ENCODE measurements around the gene PTPRK.
A peak's percentile ranks its signal among the peaks of the same experiment; 100 is the strongest.
"Not testable (repeated sequence)": the region's sequence is repeated elsewhere in the genome, so short reads cannot be mapped to it uniquely, and the experiment has no call there.

Gene PTPRK

GRCh38 chr6:128438393-128438792 is 82.0 kb downstream of the PTPRK start:
- DNase-seq (ENCODE audit: low spot score), result no peak

GRCh38 chr6:128437685-128438084 is 82.7 kb downstream of the PTPRK start:
- DNase-seq (ENCODE audit: low spot score), result no peak

GRCh38 chr6:128434752-128435151 is 85.6 kb downstream of the PTPRK start:
- DNase-seq (ENCODE audit: low spot score), result not testable (repeated sequence)

GRCh38 chr6:128432394-128432793 is 88.0 kb downstream of the PTPRK start:
- peak; percentile 54 for DNase-seq (ENCODE audit: low spot score)

- DNase-seq (ENCODE audit: low spot score), result no peak
Measured at GRCh38 chr6:128427139-128427538, 93.3 kb downstream of the PTPRK start.

- no peak for DNase-seq (ENCODE audit: low spot score)
Measured at GRCh38 chr6:128425856-128426255, 94.5 kb downstream of the PTPRK start.

- DNase-seq (ENCODE audit: low spot score), result no peak
Measured at GRCh38 chr6:128422871-128423270, 97.5 kb downstream of the PTPRK start.

GRCh38 chr6:128422200-128422599 is 98.2 kb downstream of the PTPRK start:
- DNase-seq (ENCODE audit: low spot score), result no peak

GRCh38 chr6:128421788-128422187 is 98.6 kb downstream of the PTPRK start:
- no peak for DNase-seq (ENCODE audit: low spot score)

GRCh38 chr6:128417698-128418097 is 102.7 kb downstream of the PTPRK start:
- no peak for DNase-seq (ENCODE audit: low spot score)

GRCh38 chr6:128415387-128415786 is 105.0 kb downstream of the PTPRK start:
- DNase-seq (ENCODE audit: low spot score), result no peak

- DNase-seq (ENCODE audit: low spot score), result no peak
Measured at GRCh38 chr6:128414943-128415342, 105.5 kb downstream of the PTPRK start.

- no peak for DNase-seq (ENCODE audit: low spot score)
Measured at GRCh38 chr6:128413291-128413690, 107.1 kb downstream of the PTPRK start.

- DNase-seq (ENCODE audit: low spot score), result no peak
Measured at GRCh38 chr6:128412680-128413079, 107.7 kb downstream of the PTPRK start.

GRCh38 chr6:128410584-128410983 is 109.8 kb downstream of the PTPRK start:
- no peak for DNase-seq (ENCODE audit: low spot score)

GRCh38 chr6:128409003-128409402 is 111.4 kb downstream of the PTPRK start:
- DNase-seq (ENCODE audit: low spot score), result no peak

- DNase-seq (ENCODE audit: low spot score), result no peak
Measured at GRCh38 chr6:128406453-128406852, 113.9 kb downstream of the PTPRK start.

GRCh38 chr6:128403618-128404444 is 116.6 kb downstream of the PTPRK start:
- no peak for DNase-seq (ENCODE audit: low spot score)

- DNase-seq (ENCODE audit: low spot score), result no peak
Measured at GRCh38 chr6:128400875-128401274, 119.5 kb downstream of the PTPRK start.

GRCh38 chr6:128397996-128398395 is 122.4 kb downstream of the PTPRK start:
- no peak for DNase-seq (ENCODE audit: low spot score)

GRCh38 chr6:128395596-128395995 is 124.8 kb downstream of the PTPRK start:
- DNase-seq (ENCODE audit: low spot score), result no peak

GRCh38 chr6:128395188-128395587 is 125.2 kb downstream of the PTPRK start:
- no peak for DNase-seq (ENCODE audit: low spot score)

GRCh38 chr6:128394167-128394566 is 126.2 kb downstream of the PTPRK start:
- DNase-seq (ENCODE audit: low spot score), result no peak

Measured in AG20443 (cell line).